HEK293T (cell line): ENCODE measurements around the gene POLR3B.

ENCODE experiments used
- CTCF ChIA-PET: fragments of 350-600 bp; formaldehyde crosslinking; extraction: SDS; loops from one replicate; lab custom pipeline; 2021; ENCODE audit warnings: antibody characterized with exemption, inconsistent platforms; lab: Yijun Ruan, JAX
- POLR2A ChIA-PET: fragments of 350-600 bp; formaldehyde crosslinking; extraction: SDS; loops from one replicate; lab custom pipeline; 2020; ENCODE audit warnings: antibody characterized with exemption, inconsistent platforms; lab: Yijun Ruan, JAX
- DNase-seq: peaks from one replicate; pipeline ENCODE4 v3.0.0; 2012; ENCODE audit warnings: mixed read lengths; ENCODE audit errors: extremely low spot score
- ARNT ChIP-seq: fragments of 450-650 bp; IDR thresholded peaks from 2 replicates; pipeline ENCODE4 v1.6.1; 2017; ENCODE audit warnings: mild to moderate bottlenecking
- BHLHE40 ChIP-seq: fragments of 450-650 bp; IDR thresholded peaks from 2 replicates; pipeline ENCODE4 v1.6.1; 2016; ENCODE audit warnings: mild to moderate bottlenecking, moderate library complexity, borderline replicate concordance
- CTBP1 ChIP-seq: fragments of 450-650 bp; IDR thresholded peaks from 2 replicates; pipeline ENCODE4 v1.6.1; 2016; ENCODE audit warnings: borderline replicate concordance
- ELF4 ChIP-seq: fragments of 450-650 bp; IDR thresholded peaks from 2 replicates; pipeline ENCODE4 v1.6.1; 2017; ENCODE audit warnings: antibody characterized with exemption
- FOXA1 ChIP-seq: fragments of 450-650 bp; IDR thresholded peaks from 2 replicates; pipeline ENCODE4 v1.6.1; 2016; ENCODE audit warnings: mild to moderate bottlenecking
- FOXK2 ChIP-seq: fragments of 450-650 bp; IDR thresholded peaks from 2 replicates; pipeline ENCODE4 v1.6.1; 2016; ENCODE audit warnings: mild to moderate bottlenecking
- FOXM1 ChIP-seq: fragments of 450-650 bp; IDR thresholded peaks from 2 replicates; pipeline ENCODE4 v1.6.1; 2017; ENCODE audit warnings: mild to moderate bottlenecking, borderline replicate concordance
- HDGF ChIP-seq: fragments of 450-650 bp; IDR thresholded peaks from 2 replicates; pipeline ENCODE4 v1.6.1; 2017; ENCODE audit warnings: antibody characterized with exemption, borderline replicate concordance
- L3MBTL2 ChIP-seq: fragments of 450-650 bp; conservative IDR thresholded peaks from 2 replicates; pipeline ENCODE4 v1.6.1; 2016; ENCODE audit warnings: mild to moderate bottlenecking
- LEF1 ChIP-seq: fragments of 450-650 bp; IDR thresholded peaks from 2 replicates; pipeline ENCODE4 v1.6.1; 2017; ENCODE audit warnings: mild to moderate bottlenecking, borderline replicate concordance
- NFRKB ChIP-seq: fragments of 450-650 bp; IDR thresholded peaks from 2 replicates; pipeline ENCODE4 v1.6.1; 2016; ENCODE audit warnings: mild to moderate bottlenecking, moderate library complexity
- PKNOX1 ChIP-seq: fragments of 450-650 bp; IDR thresholded peaks from 2 replicates; pipeline ENCODE4 v1.6.1; 2016
- SP1 ChIP-seq: fragments of 450-650 bp; IDR thresholded peaks from 2 replicates; pipeline ENCODE4 v1.6.1; 2017
- SUZ12 ChIP-seq: fragments of 450-650 bp; IDR thresholded peaks from 2 replicates; pipeline ENCODE4 v1.6.1; 2016; ENCODE audit warnings: mild to moderate bottlenecking
- TARDBP ChIP-seq: fragments of 450-650 bp; IDR thresholded peaks from 2 replicates; pipeline ENCODE4 v1.6.1; 2016
- ZNF384 ChIP-seq: fragments of 450-650 bp; IDR thresholded peaks from 2 replicates; pipeline ENCODE4 v1.6.1; 2016

POLR3B gene

GRCh38 chr12:106522708-106523107 is 165.2 kb downstream of the POLR3B start:
- no peak for DNase-seq
- ChIA-PET POLR2A (no interaction called here), CTCF (no interaction called here)
- TF ChIP-seq L3MBTL2, result no peak
- TF ChIP-seq ELF4, result no peak
- TF ChIP-seq SUZ12, result no peak
- TF ChIP-seq FOXM1, result no peak
- no peak for TF ChIP-seq BHLHE40
- no peak for TF ChIP-seq TARDBP
- TF ChIP-seq FOXA1, result no peak
- no peak for TF ChIP-seq HDGF

- CTCF ChIA-PET, result no interaction called here
- TF ChIP-seq BHLHE40, result no peak
- TF ChIP-seq ZNF384, result no peak
- no peak for TF ChIP-seq PKNOX1
- TF ChIP-seq L3MBTL2, result no peak
- no peak for TF ChIP-seq ELF4
- TF ChIP-seq SP1, result no peak
- no peak for TF ChIP-seq FOXK2
- no peak for TF ChIP-seq ARNT
- no peak for TF ChIP-seq HDGF
- TF ChIP-seq LEF1, result no peak
- no peak for TF ChIP-seq NFRKB
- TF ChIP-seq TARDBP, result no peak
- no peak for TF ChIP-seq CTBP1
- TF ChIP-seq FOXM1, result no peak
- no peak for TF ChIP-seq SUZ12
- TF ChIP-seq FOXA1, result no peak
- POLR2A ChIA-PET, result no interaction called here
- no peak for DNase-seq
These were observed 169.8 kb downstream of the POLR3B start for GRCh38 chr12:106527356-106527755.

DNA sequence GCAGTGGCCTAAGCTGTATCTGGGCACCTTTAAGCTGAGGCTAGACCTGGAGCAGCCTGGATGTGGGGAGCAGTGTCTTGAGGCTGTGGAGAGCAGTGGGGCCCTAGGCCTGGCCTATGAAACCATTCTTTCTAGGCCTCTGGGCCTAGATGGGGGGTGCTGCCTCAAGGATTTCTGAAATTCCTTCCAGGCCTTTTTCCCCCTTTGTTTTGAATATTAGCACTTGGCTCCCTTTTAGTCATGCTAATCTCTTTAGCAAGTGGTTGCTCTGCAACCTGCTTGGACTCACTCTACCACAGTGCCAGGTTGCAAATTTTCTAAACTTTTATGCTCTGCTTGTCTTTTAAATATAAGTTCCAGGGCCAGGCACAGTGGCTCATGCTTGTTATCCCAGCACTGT is 183.7 kb downstream of the POLR3B start:
- no peak for DNase-seq
- TF ChIP-seq HDGF (no peak), SUZ12 (no peak), PKNOX1 (no peak)
- POLR2A ChIA-PET, result no interaction called here
- CTCF ChIA-PET, result no interaction called here

- CTCF ChIA-PET, result no interaction called here
- no peak for TF ChIP-seq FOXK2
- POLR2A ChIA-PET, result no interaction called here
- DNase-seq, result no peak
These were observed 193.9 kb downstream of the POLR3B start for GRCh38 chr12:106551410-106551809.

DNA sequence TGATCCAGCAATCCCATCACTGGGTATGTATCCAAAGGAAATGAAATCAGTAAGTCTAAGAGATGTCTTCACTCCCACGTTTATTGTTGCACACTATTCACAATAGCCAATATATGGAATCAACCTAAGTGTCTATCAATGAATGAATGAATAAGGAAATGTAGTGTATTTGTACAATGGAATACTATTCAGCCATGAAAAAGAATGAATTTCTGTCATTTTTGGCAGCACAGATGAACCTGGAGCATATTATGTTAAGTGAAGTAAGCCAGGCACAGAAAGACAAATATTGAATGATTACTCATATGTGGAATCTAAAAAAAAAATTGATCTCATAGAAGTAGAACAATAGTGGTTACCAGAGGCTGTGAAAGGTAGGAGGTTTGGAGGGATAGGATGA is 194.7 kb downstream of the POLR3B start:
- POLR2A ChIA-PET, result no interaction called here
- CTCF ChIA-PET, result no interaction called here
- no peak for DNase-seq
- no peak for TF ChIP-seq ZNF384
- no peak for TF ChIP-seq L3MBTL2
- no peak for TF ChIP-seq CTBP1
- no peak for TF ChIP-seq NFRKB
- no peak for TF ChIP-seq FOXK2
- TF ChIP-seq BHLHE40, result no peak
- TF ChIP-seq HDGF, result no peak
- TF ChIP-seq SP1, result no peak
